H4 (cell line): Measurements from ENCODE around the gene ABHD3. TPM values are rescaled to one million over a fixed set of nuclear protein-coding genes. Genes with fewer than 3 reads are reported as not detected.
A peak's percentile ranks its signal among the peaks of the same experiment; 100 is the strongest.
"Not testable (repeated sequence)": the region's sequence is repeated elsewhere in the genome, so short reads cannot be mapped to it uniquely, and the experiment has no call there.

Source experiments
- DNase-seq: peaks from one replicate; pipeline ENCODE4 v3.0.0-alpha.2; 2015; ENCODE audit warnings: low spot score
- total RNA-seq: library from RNA; depleted of rRNA; stranded (reverse); fragments of >200 nt; shearing (Covaris generic); gene quantifications from 2 replicates; pipeline ENCODE4 v1.2.3, GENCODE V29; 2014; rRNA removed

Gene ABHD3
- total RNA-seq = 12.9 and 16.2 TPM in 2 replicates

GRCh38 chr18:21704603-21705364, at the start of gene ABHD3:
Gene ABHD3 (minus strand): TSS chr18:21704774. CDS start chr18:21704665, 109 bp downstream.
- DNase-seq = peak; percentile 83

DNA sequence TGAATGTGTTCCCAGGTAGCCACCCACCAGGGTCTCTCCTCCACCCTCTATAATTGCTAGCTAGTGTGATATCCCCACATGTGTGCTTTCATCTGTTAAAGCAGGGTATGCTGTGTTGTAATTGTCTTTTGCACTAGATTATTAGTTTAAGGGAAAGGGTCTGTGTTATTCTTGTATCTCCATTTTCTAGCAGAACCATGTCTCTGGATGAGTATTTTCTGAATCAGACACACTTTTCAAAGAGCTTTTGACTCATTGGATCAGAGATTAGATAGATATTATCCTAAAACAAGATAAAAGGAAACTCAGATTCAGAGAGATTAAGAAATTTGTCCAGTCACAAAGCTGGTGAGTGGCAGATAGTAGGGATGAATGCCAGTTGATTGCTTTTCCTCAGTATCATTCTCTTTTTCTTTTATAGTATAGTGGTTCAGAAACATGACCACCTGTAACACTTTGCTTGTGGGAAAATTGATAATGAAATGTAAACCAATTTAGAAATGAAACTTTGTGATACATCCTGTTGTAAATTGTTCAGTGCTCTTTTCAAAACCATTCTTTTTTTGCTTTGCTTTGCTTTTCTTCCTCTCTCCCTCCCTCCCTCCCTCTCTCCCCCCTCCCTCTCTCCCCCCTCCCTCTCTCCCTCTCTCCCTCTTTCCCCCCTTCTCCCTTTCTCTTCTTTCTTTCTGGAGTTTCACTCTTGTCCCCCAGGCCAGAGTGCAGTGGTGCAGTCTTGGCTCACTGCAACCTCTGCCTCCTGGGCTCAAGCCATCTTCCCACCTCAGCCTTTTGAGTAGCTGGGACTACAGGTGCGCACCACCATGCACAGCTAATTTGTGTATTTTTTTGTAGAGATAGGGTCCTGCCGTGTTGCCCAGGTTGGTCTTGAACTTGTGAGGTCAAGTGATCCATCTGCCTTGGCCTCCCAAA, 43.5 kb upstream of the ABHD3 start:
- DNase-seq = no peak

DNA sequence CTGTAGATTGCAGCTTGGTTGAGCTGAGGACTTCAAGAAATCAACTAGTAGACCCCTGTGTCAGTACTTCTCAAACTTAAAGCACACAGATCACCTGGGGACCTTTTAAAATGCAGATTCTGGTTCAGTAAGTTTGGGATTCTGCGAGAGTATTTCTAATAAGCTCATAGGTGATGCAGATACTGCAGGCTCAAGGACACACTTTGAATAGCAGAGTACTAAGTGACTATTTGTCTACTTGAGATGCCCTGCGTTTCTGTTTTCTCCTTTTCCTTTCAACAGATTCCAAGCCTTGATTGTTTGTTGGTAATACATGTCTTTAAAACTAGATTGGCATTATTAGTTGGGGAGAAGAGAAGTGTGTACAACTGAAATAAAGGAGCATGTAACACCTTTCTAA, 42.7 kb upstream of the ABHD3 start:
- no peak for DNase-seq

GRCh38 chr18:21745231-21745630, 40.7 kb upstream of the ABHD3 start:
- no peak for DNase-seq

DNA sequence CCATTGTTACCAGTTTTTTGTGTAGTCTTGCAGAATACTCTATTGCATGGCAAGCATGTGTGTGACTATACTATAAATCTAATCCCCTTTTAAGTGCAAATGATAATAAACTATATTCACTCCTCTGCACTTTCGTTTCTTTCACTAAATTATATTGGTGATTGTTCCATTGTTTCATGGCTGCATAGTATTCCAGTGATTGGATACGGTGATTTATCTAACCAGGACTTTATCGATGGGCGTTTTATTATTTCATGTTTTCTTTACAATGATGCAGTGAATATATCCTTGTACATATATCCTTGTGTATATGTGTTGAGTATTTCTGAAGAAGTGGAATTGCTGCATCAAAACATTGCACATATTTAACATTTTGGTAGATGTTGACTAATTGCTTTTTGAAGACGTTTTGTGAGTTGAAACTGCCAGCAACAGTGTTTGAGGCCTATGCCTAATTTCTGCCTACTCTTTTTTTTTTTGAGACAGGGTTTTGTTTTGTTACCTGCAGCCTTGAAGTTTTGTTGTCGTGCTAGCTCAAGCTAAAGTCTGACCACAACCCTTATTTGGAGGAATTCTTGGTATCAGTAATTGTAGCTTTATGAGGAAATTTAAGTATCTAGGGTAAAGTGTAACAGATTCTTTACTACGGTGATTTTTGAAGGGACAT, 38.7 kb upstream of the ABHD3 start:
- DNase-seq = no peak

GRCh38 chr18:21742315-21742687, 37.7 kb upstream of the ABHD3 start:
- no peak for DNase-seq

DNA sequence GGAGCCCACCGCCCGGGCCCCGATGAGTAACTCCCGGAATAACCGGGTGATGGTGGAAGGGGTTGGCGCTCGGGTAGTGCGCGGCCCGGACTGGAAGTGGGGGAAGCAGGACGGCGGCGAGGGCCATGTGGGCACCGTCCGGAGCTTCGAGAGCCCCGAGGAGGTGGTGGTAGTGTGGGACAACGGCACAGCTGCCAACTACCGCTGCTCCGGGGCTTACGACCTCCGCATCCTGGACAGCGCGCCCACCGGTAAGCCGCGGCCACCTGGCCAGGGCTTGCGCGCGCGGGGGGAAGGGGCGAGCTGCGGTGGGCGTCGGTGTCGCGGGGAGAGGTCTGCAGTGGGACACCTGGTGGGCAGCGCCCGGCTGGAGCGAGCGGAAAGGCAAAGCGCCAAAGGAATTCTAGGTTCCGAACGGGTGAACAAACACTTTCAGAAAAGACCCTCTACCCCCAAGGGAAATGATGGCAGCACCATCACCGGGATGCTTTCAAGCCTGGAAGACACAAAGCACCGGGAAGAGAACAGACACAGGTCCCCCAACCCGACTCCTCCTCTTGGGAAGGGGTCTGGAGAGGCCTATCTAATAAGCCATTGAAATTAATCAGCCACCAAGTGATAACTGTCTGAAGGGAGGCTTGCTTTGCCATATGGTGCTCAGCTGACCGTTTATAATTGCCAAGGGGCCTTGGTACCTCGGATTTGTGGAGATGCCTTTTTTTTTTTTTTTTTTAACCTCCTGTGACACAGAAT, 37.2 kb upstream of the ABHD3 start:
- no peak for DNase-seq

DNA sequence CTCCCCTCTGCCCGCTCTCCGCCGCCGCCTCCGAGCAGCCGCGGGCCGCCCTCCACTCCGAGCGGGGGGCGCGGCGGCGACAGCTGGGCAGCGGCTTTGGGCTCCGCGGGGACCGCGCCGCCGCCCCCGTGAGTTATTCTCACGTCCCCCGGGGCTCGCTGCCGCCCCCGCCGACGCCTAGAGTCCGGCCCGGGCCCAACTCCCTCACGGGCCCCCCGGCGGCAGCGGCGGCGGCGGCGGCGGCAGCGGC, 36.7 kb upstream of the ABHD3 start:
- DNase-seq = no peak

DNA sequence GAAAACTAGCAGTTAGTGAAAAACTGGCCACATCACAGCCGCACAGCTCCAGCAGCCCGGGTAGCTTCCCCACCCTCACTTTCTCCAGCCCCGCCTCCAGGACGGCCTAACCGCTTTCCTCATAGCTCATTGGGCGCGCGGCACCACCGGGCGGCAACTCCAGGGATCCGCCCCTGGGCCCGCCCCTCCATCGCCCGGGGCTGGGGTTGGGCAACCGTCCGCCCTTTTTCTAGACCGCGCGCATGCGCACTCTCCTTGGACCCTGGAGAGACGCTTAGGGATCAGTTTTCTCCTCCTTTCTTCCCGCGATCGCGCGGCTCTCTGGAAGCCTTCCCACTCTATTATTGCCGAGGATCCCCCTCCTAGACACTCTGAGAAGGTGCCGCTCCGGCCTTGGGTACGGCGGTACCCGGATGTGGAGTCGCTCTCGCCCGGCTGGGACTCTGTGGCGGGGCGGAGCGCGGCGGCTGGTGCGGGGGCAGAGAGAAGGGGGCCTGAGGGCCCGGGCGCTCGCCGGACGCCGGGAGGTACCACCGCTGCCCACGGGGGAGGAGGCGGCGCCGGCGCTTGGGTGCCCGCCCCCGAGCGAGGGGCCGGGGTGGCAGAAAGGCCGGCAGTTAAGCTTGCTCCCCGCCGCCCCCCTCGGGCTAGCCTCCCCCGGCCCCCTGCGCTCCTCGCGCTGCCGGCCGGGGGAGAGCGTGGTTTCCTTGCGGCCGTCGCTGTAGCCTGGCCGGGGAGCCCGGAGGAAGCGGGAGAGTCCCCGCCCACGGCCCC, 36.2 kb upstream of the ABHD3 start, which contains the start of gene MIB1:
Gene MIB1, plus strand, starts transcription at position 255 of the 774 bp plus-strand sequence. CDS start 792 bp downstream, outside the sequence.
- peak; percentile 92 for DNase-seq

GRCh38 chr18:21739604-21740537, 35.3 kb upstream of the ABHD3 start:
- no peak for DNase-seq

DNA sequence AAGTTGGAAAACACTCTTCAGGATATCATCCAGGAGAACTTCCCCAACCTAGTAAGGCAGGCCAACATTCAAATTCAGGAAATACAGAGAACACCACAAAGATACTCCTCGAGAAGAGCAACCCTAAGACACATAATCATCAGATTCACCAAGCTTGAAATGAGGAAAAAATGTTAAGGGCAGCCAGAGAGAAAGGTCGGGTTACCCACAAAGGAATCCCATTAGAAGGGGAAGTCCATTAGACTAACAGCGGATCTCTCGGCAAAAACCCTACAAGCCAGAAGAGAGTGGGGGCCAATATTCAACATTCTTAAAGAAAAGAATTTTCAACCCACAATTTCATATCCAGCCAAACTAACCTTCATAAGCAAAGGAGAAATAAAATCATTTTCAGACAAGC, 32.4 kb upstream of the ABHD3 start:
- DNase-seq = not testable (repeated sequence)

GRCh38 chr18:21735452-21736015, 31.0 kb upstream of the ABHD3 start:
- DNase-seq = peak; percentile 87

DNA sequence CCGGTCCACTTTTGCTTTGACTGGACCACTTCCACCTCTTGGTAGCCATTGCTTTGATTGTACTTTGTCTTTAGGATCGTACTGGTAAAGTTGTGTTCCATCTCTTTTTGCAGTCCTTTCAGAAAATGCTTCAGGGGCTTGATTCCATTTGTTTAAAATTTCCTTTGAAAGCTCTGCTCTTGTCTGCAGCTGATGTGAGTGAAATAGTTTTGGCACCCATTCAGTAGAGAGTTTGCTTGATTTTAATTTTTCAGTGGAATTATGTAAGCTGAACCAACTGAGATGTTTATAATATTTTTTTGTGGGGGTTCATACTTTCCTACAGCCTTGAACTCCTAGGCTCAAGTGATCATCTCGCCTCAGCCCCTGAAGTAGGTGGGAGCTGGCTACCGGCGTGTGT, 28.4 kb upstream of the ABHD3 start:
- DNase-seq = no peak

DNA sequence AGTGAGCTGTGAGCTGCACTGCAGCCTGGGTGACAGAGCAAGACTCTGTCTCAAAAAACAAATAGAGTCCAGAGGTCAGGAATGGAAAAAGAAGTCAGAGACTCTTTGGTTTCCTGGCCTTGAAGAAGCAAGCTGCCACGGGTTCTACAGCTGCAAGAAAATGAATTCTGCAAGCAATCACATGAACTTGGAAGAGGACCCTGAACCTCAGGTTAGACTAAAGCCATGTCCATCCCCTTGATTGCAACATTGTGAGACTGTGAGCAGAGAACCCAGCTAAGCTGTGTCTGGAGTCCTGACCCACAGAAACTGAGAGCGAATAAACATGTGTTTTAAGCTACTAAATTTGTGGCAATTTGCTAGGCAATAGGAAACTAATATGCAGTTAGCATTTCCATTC, 23.1 kb upstream of the ABHD3 start:
- no peak for DNase-seq

DNA sequence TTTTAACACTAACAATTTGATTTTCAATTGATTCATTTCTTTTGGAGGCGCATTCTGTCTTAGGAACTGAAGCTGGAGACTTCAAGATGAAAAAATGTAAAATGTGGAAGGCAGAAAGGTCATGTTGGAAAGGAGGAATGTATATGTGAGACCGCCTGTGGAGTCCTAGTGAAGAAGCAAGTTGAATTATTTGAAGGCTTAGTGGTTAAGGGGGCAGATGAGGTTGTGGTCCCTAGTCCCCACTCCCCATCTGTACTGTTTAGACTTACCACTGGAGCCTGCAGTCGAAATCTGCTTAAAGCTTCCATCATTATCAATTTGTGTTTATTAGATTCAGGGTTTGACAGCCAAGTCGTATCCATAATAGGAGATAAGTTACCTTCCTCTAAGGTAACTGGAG, 20.6 kb upstream of the ABHD3 start:
- DNase-seq = no peak

DNA sequence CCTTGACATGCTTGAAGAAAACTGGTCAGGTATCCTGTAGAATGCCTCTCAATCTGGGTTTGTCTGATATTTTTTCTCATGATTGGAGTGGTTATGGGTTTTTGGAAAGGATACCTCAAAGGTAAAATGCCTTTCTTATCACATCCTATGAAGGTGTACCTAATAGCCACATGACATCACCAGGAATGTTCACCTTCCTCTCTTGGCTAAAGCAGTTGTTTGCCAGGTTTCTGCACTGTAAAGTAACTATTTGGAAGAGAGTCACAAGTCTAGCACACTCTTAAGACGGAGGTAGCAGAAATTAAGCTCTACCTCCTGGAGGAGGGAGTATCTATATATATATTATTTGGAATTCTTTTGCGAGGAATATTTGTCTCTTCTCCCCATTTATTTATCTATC, 18.1 kb upstream of the ABHD3 start:
- no peak for DNase-seq

DNA sequence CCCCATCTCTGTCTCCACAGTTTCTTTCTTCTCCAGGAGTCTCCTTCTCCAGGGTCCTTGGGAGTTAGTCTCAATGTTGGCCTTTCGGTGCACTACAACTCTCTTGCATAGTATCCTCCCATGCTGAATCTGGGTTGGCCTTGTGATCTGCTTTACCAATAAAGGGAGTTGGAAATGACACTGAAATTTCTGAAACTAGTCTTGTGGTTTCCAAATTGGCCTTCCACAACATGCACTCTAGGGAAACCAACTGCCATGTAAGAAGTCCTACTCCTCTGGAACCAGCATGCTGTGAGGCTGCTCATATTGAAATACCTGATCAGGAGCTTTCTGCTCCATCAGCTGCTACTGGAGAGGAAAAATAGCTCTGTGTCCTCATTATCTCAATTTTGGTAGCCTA, 9.9 kb upstream of the ABHD3 start:
- no peak for DNase-seq

DNA sequence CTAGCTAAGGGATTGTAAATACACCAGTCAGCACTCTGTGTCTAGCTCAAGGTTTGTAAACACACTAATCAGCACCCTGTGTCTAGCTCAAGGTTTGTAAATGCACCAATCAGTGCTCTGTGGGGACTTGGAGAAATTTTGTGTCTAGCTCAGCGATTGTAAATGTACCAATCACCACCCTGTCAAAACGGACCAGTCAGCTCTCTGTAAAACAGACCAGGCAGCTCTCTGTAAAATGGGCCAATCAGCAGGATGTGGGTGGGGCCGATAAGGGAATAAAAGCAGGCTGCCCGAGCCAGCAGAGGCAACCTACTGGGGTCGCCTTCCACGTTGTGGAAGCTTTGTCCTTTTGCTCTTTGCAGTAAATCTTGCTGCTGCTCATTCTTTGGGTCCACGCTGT, 2.6 kb upstream of the ABHD3 start:
- DNase-seq = not testable (repeated sequence)

DNA sequence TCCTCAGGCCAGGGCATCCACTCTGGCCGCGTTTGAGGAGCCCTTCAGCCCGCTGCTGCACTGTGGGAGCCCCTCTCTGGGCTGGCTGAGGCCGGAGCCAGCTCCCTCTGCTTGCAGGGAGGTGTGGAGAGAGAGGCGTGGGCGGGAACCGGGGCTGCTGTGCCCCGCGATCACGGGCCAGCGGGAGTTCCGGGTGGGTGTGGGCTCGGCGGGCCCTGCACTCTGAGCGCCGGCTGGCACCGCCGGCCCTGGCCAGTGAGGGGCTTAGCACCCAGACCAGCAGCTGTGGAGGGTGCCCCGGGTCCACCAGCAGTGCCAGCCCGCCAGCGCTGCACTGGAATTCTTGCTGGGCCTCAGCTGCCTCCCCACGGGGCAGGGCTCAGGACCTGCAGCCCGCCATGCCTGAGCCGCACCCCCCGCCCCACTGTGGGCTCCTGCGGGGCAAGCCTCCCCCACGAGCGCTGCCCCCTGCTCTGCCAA, 1.9 kb upstream of the ABHD3 start:
- no peak for DNase-seq
